Measurements from ENCODE around the gene GZF1.

DNA sequence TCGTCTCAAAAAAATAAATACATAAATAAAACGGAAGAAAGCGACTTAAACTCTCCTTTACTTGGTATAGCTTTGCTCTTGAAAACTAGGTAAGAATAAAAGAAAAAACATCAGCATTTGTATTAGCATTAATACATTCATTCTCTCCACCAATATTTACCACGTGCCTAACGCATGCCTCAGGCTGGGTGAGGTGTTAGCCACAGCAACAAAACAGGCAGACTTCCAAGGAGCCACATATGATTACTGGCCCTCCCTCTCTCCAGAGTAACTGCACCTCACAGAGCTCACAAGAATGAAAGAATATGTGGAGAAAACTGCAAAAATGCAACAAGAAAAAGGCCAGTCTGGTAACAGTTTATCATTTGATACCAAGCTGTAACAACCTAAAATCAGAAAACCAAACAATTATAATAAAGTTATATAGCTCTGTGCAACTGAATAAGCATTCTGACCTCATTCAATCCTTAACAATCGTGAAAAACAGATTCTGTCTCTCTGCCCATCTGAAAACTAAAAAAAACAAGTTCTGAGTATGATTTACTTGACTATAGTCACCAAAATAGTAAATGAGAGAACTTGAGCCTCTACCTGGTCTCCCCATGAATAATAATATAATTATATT, 54.1 kb downstream of the GZF1 start:
- TF ChIP-seq CTCF (IDR thresholded peaks at IDR 0.05; ENCODE audit: low read depth, low read length) (no peak), MAX (IDR thresholded peaks at IDR 0.05; ENCODE audit: low read depth, low read length) (no peak), POLR2A (IDR thresholded peaks at IDR 0.05; ENCODE audit: extremely low read depth, insufficient read length) (no peak), MYC (IDR thresholded peaks at IDR 0.05; ENCODE audit: low read depth, low read length) (no peak)
